Tibial nerve (tissue), 4 donors: Measurements from ENCODE around the gene TECRL.

Experiments used
- EP300 ChIP-seq, 2 donors: sonication (generic); formaldehyde crosslinking; IDR thresholded peaks; one replicate each; pipeline ENCODE4 v1.6.1; 2017; ENCODE audit warnings: antibody characterized with exemption in 2 of 2, mild to moderate bottlenecking in 1 of 2
- TF ChIP-seq, protein P1 (sequence below), 5 experiments: fragments of 200-600 bp in 3 of 5; fragments of 450-650 bp in 2 of 5; sonication (generic) in 3 of 5; IDR thresholded peaks; one replicate each; pipeline ENCODE4 v1.5.1; 2016 to 2019; ENCODE audit warnings: antibody characterized with exemption in 5 of 5, mild to moderate bottlenecking in 3 of 5, moderate library complexity in 2 of 5

- TF ChIP-seq, protein P1, sequence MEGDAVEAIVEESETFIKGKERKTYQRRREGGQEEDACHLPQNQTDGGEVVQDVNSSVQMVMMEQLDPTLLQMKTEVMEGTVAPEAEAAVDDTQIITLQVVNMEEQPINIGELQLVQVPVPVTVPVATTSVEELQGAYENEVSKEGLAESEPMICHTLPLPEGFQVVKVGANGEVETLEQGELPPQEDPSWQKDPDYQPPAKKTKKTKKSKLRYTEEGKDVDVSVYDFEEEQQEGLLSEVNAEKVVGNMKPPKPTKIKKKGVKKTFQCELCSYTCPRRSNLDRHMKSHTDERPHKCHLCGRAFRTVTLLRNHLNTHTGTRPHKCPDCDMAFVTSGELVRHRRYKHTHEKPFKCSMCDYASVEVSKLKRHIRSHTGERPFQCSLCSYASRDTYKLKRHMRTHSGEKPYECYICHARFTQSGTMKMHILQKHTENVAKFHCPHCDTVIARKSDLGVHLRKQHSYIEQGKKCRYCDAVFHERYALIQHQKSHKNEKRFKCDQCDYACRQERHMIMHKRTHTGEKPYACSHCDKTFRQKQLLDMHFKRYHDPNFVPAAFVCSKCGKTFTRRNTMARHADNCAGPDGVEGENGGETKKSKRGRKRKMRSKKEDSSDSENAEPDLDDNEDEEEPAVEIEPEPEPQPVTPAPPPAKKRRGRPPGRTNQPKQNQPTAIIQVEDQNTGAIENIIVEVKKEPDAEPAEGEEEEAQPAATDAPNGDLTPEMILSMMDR (IDR thresholded peaks at IDR 0.05), result no peak
- TF ChIP-seq EP300 (IDR thresholded peaks at IDR 0.05), result no peak
These were observed 21.0 kb downstream of the TECRL start for GRCh38 chr4:64388252-64388651.
